Islet precursor cell (in vitro differentiated cells): ENCODE measurements around the gene TRNP1.
A peak's percentile ranks its signal among the peaks of the same experiment; 100 is the strongest.

Source experiments
- DNase-seq: peaks from one replicate; pipeline ENCODE4 v3.0.0-alpha.2; 2018

Gene TRNP1

GRCh38 chr1:27003745-27004470 is 10.4 kb downstream of the TRNP1 start:
- DNase-seq = peak; percentile 70

GRCh38 chr1:27004471-27005165 is 11.1 kb downstream of the TRNP1 start:
- DNase-seq = peak; percentile 76

- no peak for DNase-seq
These were observed 11.7 kb downstream of the TRNP1 start for GRCh38 chr1:27005166-27005530.

GRCh38 chr1:27005648-27006496 is 12.4 kb downstream of the TRNP1 start:
- no peak for DNase-seq

GRCh38 chr1:27006683-27007082 is 13.2 kb downstream of the TRNP1 start:
- DNase-seq = peak; percentile 49

- peak; percentile 98 for DNase-seq
These were observed 14.6 kb downstream of the TRNP1 start for GRCh38 chr1:27007909-27008582.

GRCh38 chr1:27009601-27010197 is 16.2 kb downstream of the TRNP1 start:
- peak; percentile 78 for DNase-seq

GRCh38 chr1:27010226-27010994 is 16.9 kb downstream of the TRNP1 start:
- no peak for DNase-seq

GRCh38 chr1:27011058-27011764 is 17.7 kb downstream of the TRNP1 start:
- DNase-seq = peak; percentile 99

GRCh38 chr1:27011976-27012563 is 18.6 kb downstream of the TRNP1 start:
- no peak for DNase-seq

GRCh38 chr1:27015260-27015659 is 21.8 kb downstream of the TRNP1 start:
- DNase-seq = no peak

GRCh38 chr1:27016376-27016775 is 22.9 kb downstream of the TRNP1 start:
- DNase-seq = no peak

GRCh38 chr1:27017207-27017606 is 23.7 kb downstream of the TRNP1 start:
- DNase-seq = no peak

- no peak for DNase-seq
These were observed 24.8 kb downstream of the TRNP1 start for GRCh38 chr1:27018316-27018715.

- peak; percentile 70 for DNase-seq
These were observed 28.0 kb downstream of the TRNP1 start for GRCh38 chr1:27021354-27022031.

GRCh38 chr1:27025718-27026117 is 32.2 kb downstream of the TRNP1 start:
- DNase-seq = no peak

GRCh38 chr1:27026621-27027574 is 33.4 kb downstream of the TRNP1 start:
- peak; percentile 93 for DNase-seq

GRCh38 chr1:27027575-27028250 is 34.2 kb downstream of the TRNP1 start:
- no peak for DNase-seq
